Measurements from ENCODE around the gene THYN1.

- no peak for TF ChIP-seq POLR2AphosphoS5 (IDR thresholded peaks at IDR 0.05)
- TF ChIP-seq CTCF (IDR thresholded peaks at IDR 0.05), result no peak
- no peak for TF ChIP-seq EP300 (IDR thresholded peaks at IDR 0.05; ENCODE audit: low read depth)
Measured at GRCh38 chr11:134233729-134234179, 19.4 kb downstream of the THYN1 start.

All from transverse colon (tissue), 4 donors.